ENCODE results near the gene AP2M1. TPM values are rescaled to one million over a fixed set of nuclear protein-coding genes. Genes with fewer than 3 reads are reported as not detected.

Gene AP2M1
- total and polyA plus RNA-seq, 2 of the 13 experiments (the other 11 are each of a cell fraction or from before 2014, with no cell fraction given) = 126 to 146 TPM

DNA sequence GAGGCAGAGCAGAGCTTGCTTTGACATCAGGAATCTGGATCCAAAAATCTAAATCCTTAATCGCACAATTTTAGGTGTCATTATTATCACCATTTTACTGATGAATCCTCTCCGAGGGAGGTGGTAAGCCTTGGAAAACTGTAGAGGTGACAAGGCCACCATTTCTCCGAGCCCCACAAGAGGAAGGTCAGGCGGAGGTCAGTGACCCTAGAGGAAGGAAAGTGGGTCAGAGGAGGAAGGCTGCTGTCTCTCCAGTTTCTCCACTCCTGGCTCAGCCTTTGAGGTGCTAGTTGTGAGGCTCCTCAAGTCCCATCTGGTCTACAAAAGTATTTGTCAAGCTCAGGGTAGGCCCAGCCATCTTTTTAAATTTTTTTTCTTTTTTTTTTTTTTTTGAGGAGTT lies 16.3 kb upstream of the AP2M1 start:
- CTCF ChIA-PET (ENCODE audit: low intra/inter-chr PET ratio, low total read pairs) = no interaction called here
- Histone ChIP-seq H3K4me3 (replicated peaks in 1 of 3; ENCODE audit: insufficient read depth in 1 of 3, low read depth in 2 of 3, low read length in 3 of 3) (no peak overlapping the region; a peak in 1 of 6 replicates), H3K79me2 (ENCODE audit: insufficient read depth, low read length) (peaks cover 64% of the 10 kb centered on the region), H3K36me3 (replicated peaks in 1 of 2; ENCODE audit: control insufficient read depth in 1 of 2, insufficient read depth in 2 of 2, low read length in 2 of 2) (peaks cover 5 to 15% of the 10 kb centered on the region in 2 experiments; a peak in 4 of 5 replicates), H3K27ac (ENCODE audit: extremely low read length, insufficient read depth, low read length) (no peak overlapping the region), H3K4me2 (ENCODE audit: low read depth, low read length) (peak overlapping the region; percentile 92), H3K27me3 (ENCODE audit: control insufficient read depth in 1 of 2, insufficient read depth in 2 of 2, low read length in 2 of 2) (no peaks in the 10 kb centered on the region; a peak in 1 of 5 replicates), H4K20me1 (ENCODE audit: insufficient read depth, low read length) (peaks cover 31% of the 10 kb centered on the region), H3K9me3 (ENCODE audit: low read length) (no peaks in the 10 kb centered on the region), H2AFZ (ENCODE audit: low read length) (no peak overlapping the region), H3K4me1 (ENCODE audit: insufficient read depth, low read length) (peaks cover 46% of the 10 kb centered on the region), H3K9ac (ENCODE audit: insufficient read depth, low read depth, low read length) (0 out of 2 replicates have a peak overlapping the region, but pooled peaks have one; percentile 2)
- no TSS peak for BruUV-seq (replicated peaks)
- no peak for DNase-seq (ENCODE audit: low spot score)
- WGBS (ENCODE audit: low lambda C conversion rate) = 87% methylated on average over 4 of the region's 4 CpGs
- TF ChIP-seq, protein P1, sequence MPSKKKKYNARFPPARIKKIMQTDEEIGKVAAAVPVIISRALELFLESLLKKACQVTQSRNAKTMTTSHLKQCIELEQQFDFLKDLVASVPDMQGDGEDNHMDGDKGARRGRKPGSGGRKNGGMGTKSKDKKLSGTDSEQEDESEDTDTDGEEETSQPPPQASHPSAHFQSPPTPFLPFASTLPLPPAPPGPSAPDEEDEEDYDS (CRISPR knock-in tag; IDR thresholded peaks at IDR 0.05) = no peak
- TF ChIP-seq PRPF4 (IDR thresholded peaks at IDR 0.05; ENCODE audit: low read depth, low read length, poor library complexity, severe bottlenecking) (no peak), HOXA9 (CRISPR knock-in tag; IDR thresholded peaks at IDR 0.05; ENCODE audit: borderline replicate concordance) (no peak), MTF1 (CRISPR knock-in tag; IDR thresholded peaks at IDR 0.05) (no peak), ZNF761 (CRISPR knock-in tag; conservative IDR thresholded peaks at IDR 0.05) (0 out of 2 replicates have a peak, but pooled peaks have one; percentile 30)
- intact Hi-C loops (cut with micrococcal nuclease; ENCODE audit: unreplicated experiment) = no loop called here
- POLR2A ChIA-PET = interaction anchor here (1.1 kb wide), 1 partner anchor 18 kb away, joined by 3 read pairs; no protein-coding TSS in a partner anchor
- in situ Hi-C loops (cut with HindIII; ENCODE audit: extremely low pct_ligation_motif_present, low pct_unique_long_range_greater_than_20kb) = loop anchor here (5.0 kb wide), 1 partner anchor 89 kb away; the partner anchor contains the start of genes ALG3 and EEF1AKMT4
- no peak for FAIRE-seq
- ATAC-seq = no peak

- Histone ChIP-seq H3K27me3 (ENCODE audit: control insufficient read depth in 1 of 2, insufficient read depth in 2 of 2, low read length in 2 of 2) (no peaks in the 10 kb centered on the region; a peak in 1 of 5 replicates), H3K36me3 (replicated peaks in 1 of 2; ENCODE audit: control insufficient read depth in 1 of 2, insufficient read depth in 2 of 2, low read length in 2 of 2) (peaks cover 20 to 35% of the 10 kb centered on the region in 2 experiments; a peak in 4 of 5 replicates), H3K79me2 (ENCODE audit: insufficient read depth, low read length) (peaks cover 65% of the 10 kb centered on the region), H3K9ac (ENCODE audit: insufficient read depth, low read depth, low read length) (no peak overlapping the region), H4K20me1 (ENCODE audit: insufficient read depth, low read length) (peaks cover 35% of the 10 kb centered on the region), H3K27ac (ENCODE audit: extremely low read length, insufficient read depth, low read length) (no peak overlapping the region), H3K9me3 (ENCODE audit: low read length) (no peaks in the 10 kb centered on the region), H3K4me1 (ENCODE audit: insufficient read depth, low read length) (peaks cover 40% of the 10 kb centered on the region), H3K4me3 (replicated peaks in 1 of 3; ENCODE audit: insufficient read depth in 1 of 3, low read depth in 2 of 3, low read length in 3 of 3) (no peak overlapping the region), H3K4me2 (ENCODE audit: low read depth, low read length) (no peak overlapping the region), H2AFZ (ENCODE audit: low read length) (no peak overlapping the region)
- BruUV-seq (replicated peaks) = no TSS peak
- ChIA-PET POLR2A (interaction anchor here (0.9 to 1.4 kb wide), 3 partner anchors 9 to 26 kb away, joined by 3 to 4 read pairs (median 4); no protein-coding TSS in a partner anchor), CTCF (ENCODE audit: low intra/inter-chr PET ratio, low total read pairs) (no interaction called here)
- 100% methylated on average over 2 of the region's 2 CpGs for WGBS (ENCODE audit: low lambda C conversion rate)
- in situ Hi-C loops (cut with HindIII; ENCODE audit: extremely low pct_ligation_motif_present, low pct_unique_long_range_greater_than_20kb) (no loop called here), intact Hi-C loops (cut with micrococcal nuclease; ENCODE audit: unreplicated experiment) (no loop called here)
- ATAC-seq (no peak), FAIRE-seq (no peak), DNase-seq (ENCODE audit: low spot score) (no peak)
- TF ChIP-seq EED (CRISPR knock-in tag; IDR thresholded peaks at IDR 0.05) (no peak), ZNF740 (CRISPR knock-in tag; IDR thresholded peaks at IDR 0.05) (no peak), PCBP1 (IDR thresholded peaks at IDR 0.05; ENCODE audit: borderline replicate concordance, low read depth, low read length) (no peak), NR1H2 (CRISPR knock-in tag; IDR thresholded peaks at IDR 0.05; ENCODE audit: borderline replicate concordance, low read depth) (no peak), NFIB (CRISPR knock-in tag; IDR thresholded peaks at IDR 0.05; ENCODE audit: borderline replicate concordance) (no peak), PAWR (CRISPR knock-in tag; IDR thresholded peaks at IDR 0.05; ENCODE audit: borderline replicate concordance) (no peak), MBNL3 (CRISPR knock-in tag; conservative IDR thresholded peaks at IDR 0.05) (no peak), PTBP1 (IDR thresholded peaks at IDR 0.05; ENCODE audit: low read depth, low read length, poor library complexity, severe bottlenecking) (no peak), JUN (CRISPR knock-in tag; IDR thresholded peaks at IDR 0.05) (no peak)
- TF ChIP-seq, protein P2, sequence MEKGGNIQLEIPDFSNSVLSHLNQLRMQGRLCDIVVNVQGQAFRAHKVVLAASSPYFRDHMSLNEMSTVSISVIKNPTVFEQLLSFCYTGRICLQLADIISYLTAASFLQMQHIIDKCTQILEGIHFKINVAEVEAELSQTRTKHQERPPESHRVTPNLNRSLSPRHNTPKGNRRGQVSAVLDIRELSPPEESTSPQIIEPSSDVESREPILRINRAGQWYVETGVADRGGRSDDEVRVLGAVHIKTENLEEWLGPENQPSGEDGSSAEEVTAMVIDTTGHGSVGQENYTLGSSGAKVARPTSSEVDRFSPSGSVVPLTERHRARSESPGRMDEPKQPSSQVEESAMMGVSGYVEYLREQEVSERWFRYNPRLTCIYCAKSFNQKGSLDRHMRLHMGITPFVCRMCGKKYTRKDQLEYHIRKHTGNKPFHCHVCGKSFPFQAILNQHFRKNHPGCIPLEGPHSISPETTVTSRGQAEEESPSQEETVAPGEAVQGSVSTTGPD (CRISPR knock-in tag; IDR thresholded peaks at IDR 0.05) = no peak
Measured at GRCh38 chr3:184160456-184160855, 14.2 kb upstream of the AP2M1 start.
